K562 (cell line): ENCODE results near the gene RNF207. TPM values are rescaled to one million over a fixed set of nuclear protein-coding genes. Genes with fewer than 3 reads are reported as not detected.

ENCODE experiments used
- BRD9 ChIP-seq: fragments of 450-650 bp; IDR thresholded peaks from 2 replicates; pipeline ENCODE4 v1.6.1; 2018; ENCODE audit warnings: low read depth; ENCODE audit not compliant: partially characterized antibody
- CXXC5 ChIP-seq: fragments of 250-450 bp; sonication (Bioruptor Pico); IDR thresholded peaks from 2 replicates; pipeline ENCODE4 v1.8.0; 2022; ENCODE audit warnings: inconsistent platforms, mild to moderate bottlenecking, moderate library complexity
- DACH1 ChIP-seq: fragments of 450-650 bp; IDR thresholded peaks from 2 replicates; pipeline ENCODE4 v1.6.1; 2018; ENCODE audit not compliant: partially characterized antibody
- HOXB6 ChIP-seq: fragments of 250-450 bp; sonication (Bioruptor Pico); IDR thresholded peaks from 2 replicates; pipeline ENCODE4 v1.5.1; 2022; ENCODE audit warnings: mild to moderate bottlenecking, borderline replicate concordance
- SP2 ChIP-seq: IDR thresholded peaks from 2 replicates; pipeline ENCODE4 v1.6.1; 2011; ENCODE audit warnings: mild to moderate bottlenecking, low read depth, low read length, moderate library complexity; ENCODE audit not compliant: poor library complexity, severe bottlenecking; ENCODE audit errors: extremely low read depth
- TAF9B ChIP-seq: fragments of 450-650 bp; IDR thresholded peaks from 2 replicates; pipeline ENCODE4 v1.6.1; 2018; ENCODE audit warnings: mild to moderate bottlenecking; ENCODE audit not compliant: partially characterized antibody
- TCFL5 ChIP-seq: fragments of 250-450 bp; sonication (Bioruptor Pico); conservative IDR thresholded peaks from 2 replicates; pipeline ENCODE4 v1.6.1; 2021; ENCODE audit warnings: mild to moderate bottlenecking, moderate library complexity, matching md5 sums
- polyA plus RNA-seq, 8 experiments: library from polyadenylated mRNA; depleted of rRNA in 4 of 8; stranded (reverse) in 5 of 8; unstranded in 3 of 8; fragments of >200 nt; fragmentation: Nextera tagmentation in 2 of 8; fragmentation: Illumina TruSeq in 1 of 8; extraction: Ambion mirVana in 2 of 8; extraction: Trizol in 1 of 8; gene quantifications; 2 replicates each; pipeline versions ENCODE4 v1.2.1 to v1.2.3, GENCODE V29; 2011 to 2014; ENCODE audit warnings: inconsistent platforms in 1 of 8, missing spikeins in 1 of 8
- total RNA-seq, 7 experiments: library from RNA; depleted of rRNA in 6 of 7; stranded (reverse); fragments of >200 nt in 6 of 7; fragmentation: Illumina TruSeq in 2 of 7; extraction: Trizol in 2 of 7; gene quantifications; 2 replicates each; pipeline versions ENCODE4 v1.2.1 to v1.2.3, GENCODE V29; 2011 to 2021; ENCODE audit warnings: low replicate concordance in 1 of 7
- TF ChIP-seq, protein P1 (sequence below): fragments of 450-650 bp; IDR thresholded peaks from 2 replicates; pipeline ENCODE4 v1.6.1; 2016; ENCODE audit warnings: mild to moderate bottlenecking, moderate library complexity
- TF ChIP-seq, protein P2 (sequence below), 2 experiments: IDR thresholded peaks; 2 replicates each; pipeline ENCODE4 v1.6.1; 2012; ENCODE audit warnings: improper control_type of control experiment in 2 of 2, low read depth in 2 of 2, low read length in 2 of 2, borderline replicate concordance in 1 of 2
- TF ChIP-seq, protein P3 (sequence below), 3 experiments: fragments of 200-800 bp in 1 of 3; sonication (Bioruptor generic) in 1 of 3; sonication (generic) in 1 of 3; formaldehyde crosslinking in 1 of 3; IDR thresholded peaks; 2 replicates each; pipeline versions ENCODE4 v1.6.1 to v1.8.0; 2016 to 2022; ENCODE audit warnings: mild to moderate bottlenecking in 2 of 3, missing compliant biosample characterization in 2 of 3, missing genetic modification characterization in 2 of 3, missing genetic modification reagents in 1 of 3

Gene RNF207
- total and polyA plus RNA-seq, 9 of the 15 experiments (the other 6 are each of a cell fraction or from before 2014, with no cell fraction given), result 2.7 to 30.6 (median 12.9) TPM

DNA sequence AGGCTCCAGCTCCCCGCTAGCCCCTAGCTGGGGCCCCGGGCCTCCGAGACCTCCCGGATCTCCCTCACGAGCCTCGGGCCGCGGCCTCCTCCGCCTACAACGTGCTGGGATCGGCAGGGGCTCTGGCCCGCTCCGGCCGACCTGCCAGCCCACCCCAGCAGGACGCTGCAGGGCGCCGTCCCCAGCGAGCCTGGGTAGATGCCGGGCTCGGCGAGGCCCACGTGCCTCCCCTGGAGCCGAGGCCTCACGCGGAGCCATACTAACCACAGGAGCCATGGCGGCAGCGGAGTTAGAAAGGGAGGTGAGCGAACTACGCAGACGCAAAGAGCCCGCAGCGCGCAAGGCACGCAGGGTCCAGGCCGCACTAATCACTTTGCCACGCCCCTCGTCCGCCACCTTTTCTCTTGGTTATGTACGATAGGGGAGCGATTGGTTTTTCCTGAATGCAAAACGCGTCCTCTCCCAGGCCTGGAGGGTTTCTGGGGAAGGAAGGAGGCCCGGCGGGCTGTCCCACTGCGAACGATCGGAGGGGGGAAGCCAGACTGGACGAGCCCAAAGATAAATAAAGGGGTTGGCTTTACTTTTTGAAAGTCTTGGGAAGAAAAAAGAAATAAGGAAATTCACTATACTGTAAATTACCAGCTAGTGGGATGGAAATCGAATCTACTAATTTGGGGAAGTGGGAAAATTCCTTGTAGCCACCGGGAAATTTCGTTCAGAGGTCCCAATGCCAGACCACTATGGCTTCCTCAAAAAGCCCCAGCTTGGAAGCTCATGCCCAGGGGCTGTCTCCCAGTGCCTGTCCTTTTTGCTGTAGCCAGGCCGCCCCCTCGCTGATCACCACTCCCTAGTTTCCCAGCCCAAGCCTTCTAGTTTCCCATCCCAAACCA is 6.4 kb upstream of the RNF207 start, which contains the start of gene RPL22 (continued):
- TF ChIP-seq TCFL5 (CRISPR knock-in tag), result no peak
- peak; percentile 59 for TF ChIP-seq BRD9
- TF ChIP-seq TAF9B, result peak; percentile 85
- TF ChIP-seq HOXB6, result no peak
- TF ChIP-seq, protein P1, sequence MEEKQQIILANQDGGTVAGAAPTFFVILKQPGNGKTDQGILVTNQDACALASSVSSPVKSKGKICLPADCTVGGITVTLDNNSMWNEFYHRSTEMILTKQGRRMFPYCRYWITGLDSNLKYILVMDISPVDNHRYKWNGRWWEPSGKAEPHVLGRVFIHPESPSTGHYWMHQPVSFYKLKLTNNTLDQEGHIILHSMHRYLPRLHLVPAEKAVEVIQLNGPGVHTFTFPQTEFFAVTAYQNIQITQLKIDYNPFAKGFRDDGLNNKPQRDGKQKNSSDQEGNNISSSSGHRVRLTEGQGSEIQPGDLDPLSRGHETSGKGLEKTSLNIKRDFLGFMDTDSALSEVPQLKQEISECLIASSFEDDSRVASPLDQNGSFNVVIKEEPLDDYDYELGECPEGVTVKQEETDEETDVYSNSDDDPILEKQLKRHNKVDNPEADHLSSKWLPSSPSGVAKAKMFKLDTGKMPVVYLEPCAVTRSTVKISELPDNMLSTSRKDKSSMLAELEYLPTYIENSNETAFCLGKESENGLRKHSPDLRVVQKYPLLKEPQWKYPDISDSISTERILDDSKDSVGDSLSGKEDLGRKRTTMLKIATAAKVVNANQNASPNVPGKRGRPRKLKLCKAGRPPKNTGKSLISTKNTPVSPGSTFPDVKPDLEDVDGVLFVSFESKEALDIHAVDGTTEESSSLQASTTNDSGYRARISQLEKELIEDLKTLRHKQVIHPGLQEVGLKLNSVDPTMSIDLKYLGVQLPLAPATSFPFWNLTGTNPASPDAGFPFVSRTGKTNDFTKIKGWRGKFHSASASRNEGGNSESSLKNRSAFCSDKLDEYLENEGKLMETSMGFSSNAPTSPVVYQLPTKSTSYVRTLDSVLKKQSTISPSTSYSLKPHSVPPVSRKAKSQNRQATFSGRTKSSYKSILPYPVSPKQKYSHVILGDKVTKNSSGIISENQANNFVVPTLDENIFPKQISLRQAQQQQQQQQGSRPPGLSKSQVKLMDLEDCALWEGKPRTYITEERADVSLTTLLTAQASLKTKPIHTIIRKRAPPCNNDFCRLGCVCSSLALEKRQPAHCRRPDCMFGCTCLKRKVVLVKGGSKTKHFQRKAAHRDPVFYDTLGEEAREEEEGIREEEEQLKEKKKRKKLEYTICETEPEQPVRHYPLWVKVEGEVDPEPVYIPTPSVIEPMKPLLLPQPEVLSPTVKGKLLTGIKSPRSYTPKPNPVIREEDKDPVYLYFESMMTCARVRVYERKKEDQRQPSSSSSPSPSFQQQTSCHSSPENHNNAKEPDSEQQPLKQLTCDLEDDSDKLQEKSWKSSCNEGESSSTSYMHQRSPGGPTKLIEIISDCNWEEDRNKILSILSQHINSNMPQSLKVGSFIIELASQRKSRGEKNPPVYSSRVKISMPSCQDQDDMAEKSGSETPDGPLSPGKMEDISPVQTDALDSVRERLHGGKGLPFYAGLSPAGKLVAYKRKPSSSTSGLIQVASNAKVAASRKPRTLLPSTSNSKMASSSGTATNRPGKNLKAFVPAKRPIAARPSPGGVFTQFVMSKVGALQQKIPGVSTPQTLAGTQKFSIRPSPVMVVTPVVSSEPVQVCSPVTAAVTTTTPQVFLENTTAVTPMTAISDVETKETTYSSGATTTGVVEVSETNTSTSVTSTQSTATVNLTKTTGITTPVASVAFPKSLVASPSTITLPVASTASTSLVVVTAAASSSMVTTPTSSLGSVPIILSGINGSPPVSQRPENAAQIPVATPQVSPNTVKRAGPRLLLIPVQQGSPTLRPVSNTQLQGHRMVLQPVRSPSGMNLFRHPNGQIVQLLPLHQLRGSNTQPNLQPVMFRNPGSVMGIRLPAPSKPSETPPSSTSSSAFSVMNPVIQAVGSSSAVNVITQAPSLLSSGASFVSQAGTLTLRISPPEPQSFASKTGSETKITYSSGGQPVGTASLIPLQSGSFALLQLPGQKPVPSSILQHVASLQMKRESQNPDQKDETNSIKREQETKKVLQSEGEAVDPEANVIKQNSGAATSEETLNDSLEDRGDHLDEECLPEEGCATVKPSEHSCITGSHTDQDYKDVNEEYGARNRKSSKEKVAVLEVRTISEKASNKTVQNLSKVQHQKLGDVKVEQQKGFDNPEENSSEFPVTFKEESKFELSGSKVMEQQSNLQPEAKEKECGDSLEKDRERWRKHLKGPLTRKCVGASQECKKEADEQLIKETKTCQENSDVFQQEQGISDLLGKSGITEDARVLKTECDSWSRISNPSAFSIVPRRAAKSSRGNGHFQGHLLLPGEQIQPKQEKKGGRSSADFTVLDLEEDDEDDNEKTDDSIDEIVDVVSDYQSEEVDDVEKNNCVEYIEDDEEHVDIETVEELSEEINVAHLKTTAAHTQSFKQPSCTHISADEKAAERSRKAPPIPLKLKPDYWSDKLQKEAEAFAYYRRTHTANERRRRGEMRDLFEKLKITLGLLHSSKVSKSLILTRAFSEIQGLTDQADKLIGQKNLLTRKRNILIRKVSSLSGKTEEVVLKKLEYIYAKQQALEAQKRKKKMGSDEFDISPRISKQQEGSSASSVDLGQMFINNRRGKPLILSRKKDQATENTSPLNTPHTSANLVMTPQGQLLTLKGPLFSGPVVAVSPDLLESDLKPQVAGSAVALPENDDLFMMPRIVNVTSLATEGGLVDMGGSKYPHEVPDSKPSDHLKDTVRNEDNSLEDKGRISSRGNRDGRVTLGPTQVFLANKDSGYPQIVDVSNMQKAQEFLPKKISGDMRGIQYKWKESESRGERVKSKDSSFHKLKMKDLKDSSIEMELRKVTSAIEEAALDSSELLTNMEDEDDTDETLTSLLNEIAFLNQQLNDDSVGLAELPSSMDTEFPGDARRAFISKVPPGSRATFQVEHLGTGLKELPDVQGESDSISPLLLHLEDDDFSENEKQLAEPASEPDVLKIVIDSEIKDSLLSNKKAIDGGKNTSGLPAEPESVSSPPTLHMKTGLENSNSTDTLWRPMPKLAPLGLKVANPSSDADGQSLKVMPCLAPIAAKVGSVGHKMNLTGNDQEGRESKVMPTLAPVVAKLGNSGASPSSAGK, result peak; percentile 71; the same call in 1 of the 2 replicates
- TF ChIP-seq, protein P2, sequence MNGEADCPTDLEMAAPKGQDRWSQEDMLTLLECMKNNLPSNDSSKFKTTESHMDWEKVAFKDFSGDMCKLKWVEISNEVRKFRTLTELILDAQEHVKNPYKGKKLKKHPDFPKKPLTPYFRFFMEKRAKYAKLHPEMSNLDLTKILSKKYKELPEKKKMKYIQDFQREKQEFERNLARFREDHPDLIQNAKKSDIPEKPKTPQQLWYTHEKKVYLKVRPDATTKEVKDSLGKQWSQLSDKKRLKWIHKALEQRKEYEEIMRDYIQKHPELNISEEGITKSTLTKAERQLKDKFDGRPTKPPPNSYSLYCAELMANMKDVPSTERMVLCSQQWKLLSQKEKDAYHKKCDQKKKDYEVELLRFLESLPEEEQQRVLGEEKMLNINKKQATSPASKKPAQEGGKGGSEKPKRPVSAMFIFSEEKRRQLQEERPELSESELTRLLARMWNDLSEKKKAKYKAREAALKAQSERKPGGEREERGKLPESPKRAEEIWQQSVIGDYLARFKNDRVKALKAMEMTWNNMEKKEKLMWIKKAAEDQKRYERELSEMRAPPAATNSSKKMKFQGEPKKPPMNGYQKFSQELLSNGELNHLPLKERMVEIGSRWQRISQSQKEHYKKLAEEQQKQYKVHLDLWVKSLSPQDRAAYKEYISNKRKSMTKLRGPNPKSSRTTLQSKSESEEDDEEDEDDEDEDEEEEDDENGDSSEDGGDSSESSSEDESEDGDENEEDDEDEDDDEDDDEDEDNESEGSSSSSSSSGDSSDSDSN (IDR thresholded peaks at IDR 0.05; ENCODE audit: borderline replicate concordance in 1 of 2, low read depth in 2 of 2, low read length in 2 of 2), result peak; percentile 33 to 80; a peak in 1 of 4 replicates
- TF ChIP-seq, protein P3, sequence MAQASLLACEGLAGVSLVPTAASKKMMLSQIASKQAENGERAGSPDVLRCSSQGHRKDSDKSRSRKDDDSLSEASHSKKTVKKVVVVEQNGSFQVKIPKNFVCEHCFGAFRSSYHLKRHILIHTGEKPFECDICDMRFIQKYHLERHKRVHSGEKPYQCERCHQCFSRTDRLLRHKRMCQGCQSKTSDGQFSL (CRISPR knock-in tag; IDR thresholded peaks at IDR 0.05), result peak; percentile 80; the same call in 1 of the 2 replicates
- TF ChIP-seq, protein P3 (tag; IDR thresholded peaks at IDR 0.05), result no peak
- no peak for TF ChIP-seq SP2
- TF ChIP-seq CXXC5 (CRISPR knock-in tag), result peak; percentile 99
- TF ChIP-seq DACH1, result no peak
